ENCODE data around the gene FTSJ3.
"Not testable (repeated sequence)": the region's sequence is repeated elsewhere in the genome, so short reads cannot be mapped to it uniquely, and the experiment has no call there.

The FTSJ3 gene, protein sequence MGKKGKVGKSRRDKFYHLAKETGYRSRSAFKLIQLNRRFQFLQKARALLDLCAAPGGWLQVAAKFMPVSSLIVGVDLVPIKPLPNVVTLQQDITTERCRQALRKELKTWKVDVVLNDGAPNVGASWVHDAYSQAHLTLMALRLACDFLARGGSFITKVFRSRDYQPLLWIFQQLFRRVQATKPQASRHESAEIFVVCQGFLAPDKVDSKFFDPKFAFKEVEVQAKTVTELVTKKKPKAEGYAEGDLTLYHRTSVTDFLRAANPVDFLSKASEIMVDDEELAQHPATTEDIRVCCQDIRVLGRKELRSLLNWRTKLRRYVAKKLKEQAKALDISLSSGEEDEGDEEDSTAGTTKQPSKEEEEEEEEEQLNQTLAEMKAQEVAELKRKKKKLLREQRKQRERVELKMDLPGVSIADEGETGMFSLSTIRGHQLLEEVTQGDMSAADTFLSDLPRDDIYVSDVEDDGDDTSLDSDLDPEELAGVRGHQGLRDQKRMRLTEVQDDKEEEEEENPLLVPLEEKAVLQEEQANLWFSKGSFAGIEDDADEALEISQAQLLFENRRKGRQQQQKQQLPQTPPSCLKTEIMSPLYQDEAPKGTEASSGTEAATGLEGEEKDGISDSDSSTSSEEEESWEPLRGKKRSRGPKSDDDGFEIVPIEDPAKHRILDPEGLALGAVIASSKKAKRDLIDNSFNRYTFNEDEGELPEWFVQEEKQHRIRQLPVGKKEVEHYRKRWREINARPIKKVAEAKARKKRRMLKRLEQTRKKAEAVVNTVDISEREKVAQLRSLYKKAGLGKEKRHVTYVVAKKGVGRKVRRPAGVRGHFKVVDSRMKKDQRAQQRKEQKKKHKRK

DNA sequence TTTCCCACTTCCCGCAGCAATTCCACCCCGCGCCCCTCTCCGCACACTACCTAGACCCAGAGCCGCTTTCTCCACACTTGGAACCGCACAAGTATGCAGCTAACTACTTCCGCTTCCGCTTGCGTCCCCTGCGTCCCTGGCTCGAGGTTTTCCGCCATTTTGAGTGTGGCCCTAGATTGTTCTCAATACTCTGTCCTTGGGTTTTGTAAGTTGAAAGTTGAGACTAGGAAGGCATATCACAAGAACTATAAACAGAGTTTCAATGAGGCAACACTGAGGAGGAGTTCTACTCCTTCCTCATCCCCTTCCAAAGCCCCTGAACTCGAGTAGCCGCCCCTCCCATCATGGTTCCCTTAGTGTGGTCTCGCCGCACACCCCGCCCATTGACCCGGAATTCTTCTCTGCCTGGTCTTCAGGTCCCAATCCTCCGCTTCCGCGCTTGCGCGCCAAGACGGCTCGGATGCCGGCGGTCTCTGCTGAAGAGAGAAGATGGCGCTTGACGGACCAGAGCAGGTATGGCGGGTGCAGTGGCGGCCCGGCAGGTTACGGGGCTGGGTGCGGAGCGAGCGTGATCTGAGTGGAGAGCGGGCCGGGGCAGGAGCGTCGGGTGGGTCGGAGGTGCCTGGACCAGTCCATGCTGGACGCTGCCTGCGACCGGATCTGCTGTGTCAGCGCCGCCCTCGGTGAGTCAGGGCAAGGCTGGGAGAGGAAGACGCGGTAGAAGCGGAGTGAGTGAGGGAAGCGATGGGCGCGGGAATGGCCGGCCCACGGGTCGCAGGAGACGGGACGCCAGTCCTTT, at the start of gene FTSJ3, which contains the start of gene PSMC5:
FTSJ3 (minus strand) TSS at position 662 of the 799 bp plus-strand sequence. CDS start 761 bp downstream, outside the sequence.
PSMC5 (plus strand) TSS at position 430 of the 799 bp plus-strand sequence; CDS start at position 490, 60 bp downstream.
- DNase-seq (ENCODE audit: low read depth): peak; percentile 87

DNA sequence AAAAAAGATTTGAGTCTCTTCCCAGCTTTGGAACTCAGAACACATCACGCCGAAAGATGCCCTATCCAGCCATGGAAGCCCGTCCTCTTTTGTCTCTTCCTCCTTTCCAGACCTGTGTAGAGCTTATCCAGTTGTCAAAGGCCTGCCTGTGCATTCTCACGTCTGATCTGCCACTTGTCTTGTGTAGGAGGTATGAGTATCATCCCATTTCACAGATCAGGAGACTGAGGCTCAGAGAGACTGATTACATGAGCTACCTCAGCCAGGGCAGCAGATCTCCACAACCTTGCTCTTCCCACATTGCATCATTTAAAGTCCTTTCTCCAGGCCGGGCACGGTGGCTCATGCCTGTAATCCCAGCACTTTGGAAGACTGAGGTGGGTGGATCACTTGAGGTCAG, 47.2 kb upstream of the FTSJ3 start:
- not testable (repeated sequence) for DNase-seq (ENCODE audit: low read depth)

DNA sequence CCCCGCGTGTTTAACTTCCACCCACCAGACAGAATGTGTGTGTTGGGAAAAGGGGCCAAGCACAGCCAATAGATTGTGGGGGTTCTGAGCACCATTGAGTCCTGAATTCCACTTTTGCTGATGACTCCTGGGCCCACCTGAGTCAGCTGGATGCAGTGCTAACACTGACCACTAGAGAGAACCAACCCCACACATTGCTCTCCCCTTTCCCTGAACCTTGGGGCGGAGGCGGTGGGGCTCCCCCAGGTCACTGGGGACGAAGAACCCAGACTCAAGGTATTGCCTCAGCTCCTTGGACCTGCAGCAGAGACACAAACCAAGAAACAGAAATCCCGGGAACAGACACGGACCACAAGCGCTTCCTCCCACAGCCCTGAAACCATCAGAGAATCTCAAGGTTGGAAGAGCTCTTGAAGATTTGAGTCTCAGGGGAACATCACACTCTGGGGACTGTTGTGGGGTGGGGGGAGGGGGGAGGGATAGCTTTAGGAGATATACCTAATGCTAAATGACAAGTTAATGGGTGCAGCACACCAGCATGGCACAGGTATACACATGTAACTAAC, 46.7 kb upstream of the FTSJ3 start:
- not testable (repeated sequence) for DNase-seq (ENCODE audit: low read depth)

DNA sequence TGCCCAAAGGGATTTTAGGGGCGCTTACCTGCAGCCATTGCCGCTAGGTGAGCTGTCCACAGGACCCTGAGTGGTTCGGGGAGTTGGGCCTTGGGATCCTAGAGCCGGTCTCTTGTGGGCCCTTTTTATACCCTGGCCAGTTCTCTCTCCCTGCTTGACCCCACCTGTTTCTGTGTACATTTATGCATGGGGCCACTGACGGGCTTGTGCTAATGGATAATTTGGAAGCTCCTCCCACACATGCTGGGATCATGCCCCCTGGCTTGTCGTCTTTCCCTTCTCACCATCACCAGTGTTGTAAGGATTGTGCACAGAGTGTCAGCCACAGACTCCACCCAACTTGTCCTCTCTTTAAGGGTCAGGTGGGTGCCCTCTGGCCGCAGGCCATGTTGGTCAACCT, 46.1 kb upstream of the FTSJ3 start, which contains the start of gene CSH2:
CSH2 (minus strand) TSS at position 101 of the 400 bp plus-strand sequence; CDS start at position 38, 63 bp downstream.
- not testable (repeated sequence) for DNase-seq (ENCODE audit: low read depth)

DNA sequence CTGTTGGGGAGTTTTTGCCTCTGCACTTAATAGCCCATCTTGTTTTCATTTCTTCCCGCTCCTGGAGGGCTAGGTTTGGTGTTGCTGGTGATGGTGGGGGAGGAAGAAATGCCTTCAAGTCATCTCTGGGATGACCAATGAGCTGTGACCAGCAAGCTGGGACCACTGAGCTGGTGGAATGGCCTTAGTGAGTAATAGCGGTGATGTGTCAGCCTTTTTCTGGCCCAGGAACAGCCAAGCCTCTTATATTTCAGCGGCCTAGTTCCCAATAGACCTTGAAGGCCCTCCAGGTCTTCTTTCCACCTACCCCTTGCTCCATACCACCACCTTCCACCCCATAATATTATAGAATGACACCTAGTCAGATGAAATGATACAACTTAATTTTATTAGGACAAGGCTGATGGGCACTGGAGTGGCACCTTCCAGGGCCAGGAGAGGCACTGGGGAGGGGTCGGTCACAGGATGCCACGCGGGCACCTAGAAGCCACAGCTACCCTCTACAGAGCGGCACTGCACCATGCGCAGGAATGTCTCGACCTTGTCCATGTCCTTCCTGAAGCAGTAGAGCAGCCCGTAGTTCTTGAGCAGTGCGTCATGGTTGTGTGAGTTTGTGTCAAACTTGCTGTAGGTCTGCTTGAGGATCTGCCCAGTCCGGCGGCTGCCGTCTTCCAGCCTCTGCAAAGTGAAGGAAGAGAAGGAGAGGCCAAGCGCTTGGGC, 44.3 kb upstream of the FTSJ3 start:
- DNase-seq (ENCODE audit: low read depth): not testable (repeated sequence)

DNA sequence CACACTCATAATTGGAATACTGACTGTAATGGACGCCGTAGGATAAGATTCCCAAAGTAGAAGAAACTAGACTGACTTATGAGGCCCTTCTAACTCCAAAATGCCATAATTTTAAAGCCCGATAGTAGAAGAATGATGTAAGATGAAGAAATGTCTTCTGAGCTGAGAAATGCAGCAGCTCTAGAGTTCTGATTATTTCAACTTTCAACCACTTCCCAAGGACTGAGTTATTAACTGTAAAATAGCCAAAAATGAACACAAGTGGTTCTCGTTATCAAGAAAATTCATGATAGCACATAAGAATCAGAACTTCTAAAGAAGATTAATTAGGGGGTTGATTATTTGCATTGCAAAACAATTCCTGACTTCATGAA, 42.8 kb upstream of the FTSJ3 start:
- not testable (repeated sequence) for DNase-seq (ENCODE audit: low read depth)

DNA sequence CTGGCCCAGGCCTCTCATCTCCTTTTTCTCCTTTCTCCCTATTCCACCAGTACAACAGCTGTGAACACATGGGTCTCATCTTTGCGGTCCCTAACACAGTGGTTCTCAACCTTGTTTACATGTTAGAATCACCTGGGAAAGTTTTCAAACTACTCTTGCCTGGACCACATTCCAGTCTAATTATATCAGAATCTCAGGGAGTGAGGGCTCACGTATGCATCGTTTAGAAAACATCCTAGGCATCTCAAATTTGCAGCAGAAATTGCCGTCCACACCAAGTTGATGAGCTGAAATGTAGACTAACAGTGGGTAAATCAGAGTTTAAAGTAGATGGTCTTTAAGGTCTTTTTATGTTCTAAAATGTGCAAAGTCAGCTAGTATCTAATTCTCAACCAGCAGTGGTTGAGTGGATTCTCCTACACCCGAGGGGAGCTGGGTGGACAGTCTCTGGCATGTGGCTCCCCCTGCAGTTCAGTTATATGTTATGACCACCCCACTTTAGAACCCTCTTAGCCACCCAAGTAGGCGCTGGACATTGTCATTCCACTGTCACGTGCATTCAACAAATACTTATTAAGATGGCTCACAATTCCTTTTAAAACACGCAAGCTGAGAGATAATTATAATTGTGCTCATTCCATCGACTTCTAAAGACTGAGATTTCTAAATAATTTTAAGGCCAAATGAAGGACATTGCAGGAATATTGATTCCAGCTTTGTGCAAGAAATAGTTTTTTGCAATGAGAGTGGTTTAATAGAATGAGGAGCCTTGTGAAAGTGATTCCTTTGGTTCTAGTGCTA, 42.2 kb upstream of the FTSJ3 start:
- not testable (repeated sequence) for DNase-seq (ENCODE audit: low read depth)

DNA sequence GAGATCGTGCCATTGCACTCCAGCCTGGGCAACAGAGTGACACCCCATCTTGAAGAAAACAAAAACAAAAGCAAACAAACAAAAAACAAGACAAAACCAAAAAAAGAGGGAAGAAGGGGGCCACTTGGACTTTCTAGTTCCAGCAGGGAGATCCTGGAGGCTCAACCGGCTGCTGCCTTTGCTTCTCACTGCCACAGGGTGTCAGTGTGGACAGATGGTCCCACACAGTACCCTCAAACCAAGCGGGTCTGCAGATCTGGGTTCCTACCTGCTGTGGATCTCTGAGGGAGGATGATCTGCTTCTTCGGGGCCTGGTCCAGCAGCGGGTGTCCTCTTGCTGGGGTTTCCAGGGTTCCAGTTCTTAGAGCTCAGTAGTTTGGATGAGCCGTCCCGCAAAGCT, 39.2 kb upstream of the FTSJ3 start:
- DNase-seq (ENCODE audit: low read depth): not testable (repeated sequence)

DNA sequence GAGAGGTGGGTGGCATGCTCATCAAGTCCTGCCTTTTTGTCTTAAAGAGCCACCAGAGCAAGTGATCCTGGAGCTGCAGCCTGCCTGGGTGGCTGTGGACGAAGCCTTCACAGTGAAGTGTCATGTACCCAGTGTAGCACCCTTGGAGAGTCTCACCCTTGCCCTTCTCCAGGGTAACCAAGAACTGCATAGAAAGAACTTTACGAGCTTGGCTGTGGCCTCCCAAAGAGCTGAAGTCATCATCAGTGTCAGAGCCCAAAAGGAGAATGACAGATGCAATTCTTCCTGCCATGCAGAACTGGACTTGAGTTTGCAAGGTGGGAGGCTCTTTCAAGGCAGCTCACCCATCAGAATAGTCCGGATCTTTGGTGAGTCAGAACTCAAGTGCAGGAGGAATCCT, 31.8 kb upstream of the FTSJ3 start:
- DNase-seq (ENCODE audit: low read depth): no peak

DNA sequence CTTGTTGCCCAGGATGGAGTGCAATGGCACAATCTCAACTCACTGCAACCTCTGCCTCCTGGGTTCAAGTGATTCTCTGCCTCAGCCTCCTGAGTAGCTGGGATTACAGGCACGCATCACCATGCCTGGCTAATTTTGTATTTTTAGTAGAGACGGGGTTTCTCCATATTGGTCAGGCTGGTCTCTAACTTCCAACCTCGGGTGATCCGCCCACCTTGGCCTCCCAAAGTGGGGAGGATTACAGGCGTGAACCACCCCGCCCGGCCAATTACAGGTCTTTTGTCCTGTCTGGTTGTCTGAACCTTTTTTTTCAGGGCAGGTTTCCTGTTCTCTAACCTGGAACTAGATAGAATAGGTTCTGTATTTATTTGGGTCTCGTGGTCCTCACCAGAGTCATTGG, 29.0 kb upstream of the FTSJ3 start:
- DNase-seq (ENCODE audit: low read depth): not testable (repeated sequence)

DNA sequence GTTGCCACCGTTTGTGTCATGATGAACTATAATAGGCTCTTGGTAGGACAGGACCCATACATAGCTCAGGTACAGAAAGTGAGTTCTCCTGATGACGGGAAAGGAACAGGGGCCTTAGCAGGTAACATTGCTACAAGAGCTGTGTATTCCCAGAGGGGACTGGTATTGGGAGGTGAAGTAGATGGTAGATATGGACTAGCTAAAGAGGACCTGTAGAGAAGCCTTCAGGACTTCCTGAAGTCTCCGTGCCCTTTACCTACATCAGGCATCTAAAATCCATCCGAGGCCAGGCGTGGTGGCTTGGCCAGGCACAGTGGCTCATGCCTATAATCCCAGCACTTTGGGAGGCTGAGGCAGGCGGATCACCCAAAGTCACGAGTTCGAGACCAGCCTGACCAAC, 27.7 kb upstream of the FTSJ3 start:
- DNase-seq (ENCODE audit: low read depth): no peak

DNA sequence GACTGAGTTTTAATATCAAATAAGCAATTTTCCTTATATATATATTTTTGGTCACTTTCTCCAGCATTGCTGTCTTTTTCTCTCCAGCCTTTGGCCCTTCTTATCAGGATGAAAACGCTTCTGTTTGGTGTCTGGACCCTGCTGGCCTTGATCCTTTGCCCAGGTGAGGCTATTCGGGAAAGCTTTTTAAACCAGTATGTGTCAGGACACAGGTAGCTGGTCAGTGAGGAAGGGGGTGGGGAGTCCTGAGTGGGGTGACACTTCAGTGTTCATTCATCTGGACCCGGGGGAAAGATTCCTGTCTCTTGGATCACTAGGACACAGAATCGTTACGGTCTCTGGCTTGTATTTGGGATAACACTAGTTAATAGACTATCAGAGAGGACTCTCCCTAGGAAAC, 27.2 kb upstream of the FTSJ3 start:
- DNase-seq (ENCODE audit: low read depth): no peak

DNA sequence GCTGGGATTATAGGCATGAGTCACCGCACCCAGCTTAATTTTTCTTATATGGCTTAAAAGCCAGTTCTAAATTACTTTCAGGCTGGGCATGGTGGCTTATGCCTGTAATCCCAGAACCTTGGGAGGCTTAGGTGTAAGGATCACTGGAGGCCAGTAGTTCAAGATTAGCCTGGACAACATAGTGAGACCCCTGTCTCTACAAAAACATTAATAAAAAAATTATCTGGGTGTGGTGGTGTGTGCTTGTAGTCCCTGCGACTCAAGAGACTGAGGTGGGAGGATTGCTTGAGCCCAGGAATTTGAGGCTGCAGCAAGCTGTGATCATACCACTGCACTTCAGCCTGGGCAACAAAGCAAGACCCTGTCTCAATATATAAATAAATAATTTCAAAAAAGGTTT, 25.8 kb upstream of the FTSJ3 start:
- no peak for DNase-seq (ENCODE audit: low read depth)

DNA sequence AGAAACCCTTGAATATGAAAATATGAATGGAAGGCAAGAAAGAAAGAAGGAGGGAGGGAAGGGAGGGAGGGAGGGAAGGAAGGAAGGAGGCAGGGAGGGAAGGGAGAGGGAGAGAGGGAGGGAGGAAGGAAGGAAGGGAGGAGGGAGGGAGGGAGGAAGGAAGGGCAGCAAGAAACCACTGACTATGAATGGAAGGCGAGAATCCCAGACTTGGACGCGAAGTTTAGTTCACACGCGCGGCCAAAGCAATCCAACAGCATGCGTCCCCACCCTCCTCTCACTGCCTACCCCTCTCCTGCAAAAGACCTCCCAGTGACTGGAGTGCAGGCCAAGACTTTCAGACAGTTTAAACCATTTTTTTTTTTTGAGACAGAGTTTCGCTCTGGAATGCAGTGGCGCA, 22.9 kb upstream of the FTSJ3 start:
- no peak for DNase-seq (ENCODE audit: low read depth)

DNA sequence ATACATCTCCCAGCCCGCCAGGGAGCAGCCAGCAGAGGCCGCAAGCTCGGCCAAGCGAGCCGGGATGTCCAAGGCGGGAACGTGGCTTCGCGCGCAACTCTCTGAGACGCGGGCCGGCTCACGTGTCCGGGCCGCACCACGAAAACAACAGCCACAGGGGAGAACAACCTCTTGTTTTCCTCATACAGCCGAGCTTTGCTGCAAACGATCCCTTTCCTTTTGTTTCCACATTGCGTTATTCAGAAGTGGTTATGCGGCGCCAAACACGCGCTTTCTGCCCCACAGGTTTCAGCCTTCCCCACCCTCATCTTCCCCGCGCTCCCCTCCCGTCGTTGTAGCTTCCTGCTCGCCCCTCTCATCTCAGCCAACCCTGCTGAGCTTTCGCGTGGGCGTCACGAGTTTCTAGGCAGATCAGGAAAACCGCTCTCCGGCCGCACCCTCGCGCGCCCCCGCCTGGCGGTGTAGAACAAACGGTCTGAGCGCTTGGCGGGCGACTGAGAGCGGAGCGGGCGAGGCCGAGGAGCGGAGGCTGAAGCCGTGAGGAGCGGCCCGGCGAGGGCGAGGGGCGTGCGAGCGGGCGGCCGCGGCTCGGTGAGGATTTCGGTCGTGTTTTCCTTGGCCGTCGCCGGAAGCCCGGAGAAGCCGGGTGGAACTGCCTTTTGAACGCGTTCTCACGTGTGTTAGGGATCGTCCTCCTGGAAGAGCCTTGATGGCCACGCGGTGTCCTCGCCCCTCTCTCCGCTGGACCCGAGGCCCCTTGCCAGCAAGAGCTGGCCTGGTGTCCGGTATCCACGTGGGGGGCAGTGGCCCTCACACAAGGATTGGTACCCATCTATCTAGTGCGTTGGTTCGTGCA, 21.6 kb upstream of the FTSJ3 start:
- peak; percentile 92 for DNase-seq (ENCODE audit: low read depth)

DNA sequence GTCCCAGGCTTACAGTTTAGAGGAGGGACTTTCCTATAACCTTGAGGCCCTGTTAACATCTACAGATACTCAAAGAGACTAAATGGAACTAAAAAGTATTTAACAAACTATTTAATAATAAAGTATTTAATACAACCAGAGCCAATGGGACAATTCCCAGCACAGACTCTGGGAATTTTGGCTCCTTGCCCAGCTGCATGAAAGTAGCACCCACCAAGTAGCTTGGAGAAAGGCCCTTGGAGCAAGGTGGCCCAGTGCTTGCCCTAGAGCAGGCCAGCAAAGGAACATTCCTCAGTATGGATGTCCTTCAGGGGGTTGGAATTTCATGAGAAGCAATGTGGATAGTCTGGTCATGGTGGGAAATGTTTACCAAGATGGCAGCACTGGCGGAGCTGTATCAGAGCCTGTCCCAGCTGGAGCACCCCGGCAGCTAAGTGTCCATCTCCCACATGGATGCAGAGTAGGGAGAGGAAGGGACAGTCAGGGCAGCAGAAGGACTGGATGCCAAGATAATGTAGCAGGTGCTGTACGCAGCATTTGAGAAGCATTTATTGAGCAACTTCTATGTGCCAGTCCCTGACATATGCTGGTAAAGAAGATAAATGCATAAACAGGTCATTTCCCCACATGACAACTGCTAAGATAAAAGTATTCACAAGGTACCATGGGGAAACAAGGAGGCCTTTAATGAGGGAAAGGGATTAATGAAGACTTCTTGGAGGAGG, 20.2 kb upstream of the FTSJ3 start:
- DNase-seq (ENCODE audit: low read depth): no peak

DNA sequence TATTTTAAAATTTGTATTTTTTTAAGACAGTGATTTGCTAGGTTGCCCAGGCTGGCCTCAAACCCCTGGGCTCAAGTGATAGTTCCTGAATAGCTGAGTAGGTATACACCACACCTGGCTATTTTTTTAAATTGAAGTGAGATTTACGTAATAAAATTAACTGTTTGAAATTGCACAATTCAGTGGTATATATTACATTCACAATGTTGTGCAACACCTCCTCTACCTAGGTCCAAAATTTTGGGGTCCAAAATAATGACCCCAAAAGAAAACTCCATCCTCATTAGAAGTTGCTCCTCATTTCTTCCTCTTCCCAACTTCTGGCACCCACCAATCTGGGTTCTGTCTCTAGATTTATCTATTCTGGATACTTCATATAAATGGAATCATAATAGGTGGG, 18.0 kb upstream of the FTSJ3 start:
- no peak for DNase-seq (ENCODE audit: low read depth)

DNA sequence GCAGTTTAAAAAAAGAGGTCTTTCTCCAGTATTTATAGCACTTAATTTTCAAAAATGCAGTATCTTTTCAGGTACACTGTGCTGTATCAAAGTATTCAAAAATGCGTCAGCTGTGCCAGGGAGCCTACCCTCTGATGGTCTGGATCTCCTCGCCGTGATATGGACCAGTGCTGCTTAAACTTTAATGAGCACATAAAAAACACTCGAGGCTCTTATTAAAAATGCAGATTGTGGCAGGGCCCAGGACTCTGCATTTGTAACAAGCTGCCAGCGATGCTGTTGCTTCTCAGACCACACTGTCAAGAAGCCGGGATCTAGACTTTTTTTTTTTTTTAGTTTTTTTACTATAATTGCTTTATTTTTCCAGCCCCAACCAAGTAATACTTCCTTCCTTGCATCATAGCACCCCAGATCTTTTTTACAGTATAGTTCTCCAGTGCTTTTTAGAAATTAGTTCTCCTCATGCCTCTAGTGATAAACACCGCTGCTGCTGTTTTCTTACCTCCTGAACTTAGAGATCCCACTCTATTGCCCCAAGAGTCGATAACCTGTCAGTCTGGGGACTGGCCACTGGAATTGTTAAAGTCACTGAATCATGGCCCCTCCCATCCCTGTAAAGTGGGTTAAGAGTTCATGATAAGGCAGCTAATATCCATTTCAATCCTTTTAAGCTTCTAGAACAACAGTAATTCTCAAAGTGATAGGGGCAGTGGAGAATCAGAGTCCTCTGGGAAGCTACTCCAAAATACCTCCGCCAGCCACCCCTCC, 16.6 kb upstream of the FTSJ3 start:
- DNase-seq (ENCODE audit: low read depth): no peak
